Astrocyte (in vitro differentiated cells and primary cell): ENCODE measurements around the gene SUN5. TPM values are rescaled to one million over a fixed set of nuclear protein-coding genes. Genes with fewer than 3 reads are reported as not detected.

Source experiments
- DNase-seq: peaks from one replicate; pipeline ENCODE4 v3.0.0-alpha.2; 2010; ENCODE audit warnings: low read depth
- FAIRE-seq: peaks from 2 replicates; lab custom pipeline; 2011; peaks lifted over from hg19 to GRCh38; lab: Jason Lieb, UNC
- H2AFZ ChIP-seq: 2 replicates; pipeline ENCODE4 v1.6.0; 2012; ENCODE audit warnings: low read depth, low read length, inconsistent platforms
- H3K27ac ChIP-seq: 2 replicates; pipeline ENCODE4 v1.5.1; 2011; ENCODE audit warnings: low read depth, low read length, inconsistent platforms
- H3K27me3 ChIP-seq: 2 replicates; pipeline ENCODE4 v1.6.0; 2011; ENCODE audit warnings: low read length, inconsistent platforms; ENCODE audit not compliant: insufficient read depth
- H3K36me3 ChIP-seq: 2 replicates; pipeline ENCODE4 v1.5.1; 2011; ENCODE audit warnings: low read length, inconsistent platforms; ENCODE audit not compliant: insufficient read depth
- H3K4me1 ChIP-seq: 2 replicates; pipeline ENCODE4 v1.5.1; 2011; ENCODE audit warnings: low read length, inconsistent platforms; ENCODE audit not compliant: insufficient read depth
- H3K4me2 ChIP-seq: 2 replicates; pipeline ENCODE4 v1.6.0; 2012; ENCODE audit warnings: low read length, inconsistent platforms
- H3K4me3 ChIP-seq: 2 replicates; pipeline ENCODE4 v1.5.1; 2011; ENCODE audit warnings: low read depth, mild to moderate bottlenecking, low read length, inconsistent platforms; ENCODE audit not compliant: insufficient read depth
- H3K79me2 ChIP-seq: 2 replicates; pipeline ENCODE4 v1.6.0; 2012; ENCODE audit warnings: mild to moderate bottlenecking, low read length, inconsistent platforms; ENCODE audit not compliant: insufficient read depth
- H3K9ac ChIP-seq: 2 replicates; pipeline ENCODE4 v1.6.0; 2012; ENCODE audit warnings: mild to moderate bottlenecking, low read length, inconsistent platforms
- H3K9me3 ChIP-seq: 2 replicates; pipeline ENCODE4 v1.5.1; 2012; ENCODE audit warnings: low read depth, mild to moderate bottlenecking, low read length, inconsistent platforms; ENCODE audit not compliant: insufficient read depth
- H4K20me1 ChIP-seq: 2 replicates; pipeline ENCODE4 v1.6.0; 2012; ENCODE audit warnings: low read length, inconsistent platforms; ENCODE audit not compliant: insufficient read depth
- H3K27ac Mint-ChIP-seq: one replicate; pipeline ENCODE4 v1.8.0; 2021; ENCODE audit warnings: mild to moderate bottlenecking, mixed read lengths; ENCODE audit not compliant: unreplicated experiment
- H3K27me3 Mint-ChIP-seq: one replicate; pipeline ENCODE4 v1.8.0; 2021; ENCODE audit warnings: low read depth, mixed read lengths; ENCODE audit not compliant: unreplicated experiment
- H3K36me3 Mint-ChIP-seq: one replicate; pipeline ENCODE4 v1.8.0; 2021; ENCODE audit warnings: low read depth, mixed read lengths; ENCODE audit not compliant: unreplicated experiment
- H3K4me1 Mint-ChIP-seq: one replicate; pipeline ENCODE4 v1.8.0; 2021; ENCODE audit warnings: low read depth, mixed read lengths; ENCODE audit not compliant: unreplicated experiment
- H3K4me3 Mint-ChIP-seq: one replicate; pipeline ENCODE4 v1.8.0; 2021; ENCODE audit warnings: mild to moderate bottlenecking, moderate library complexity, mixed read lengths; ENCODE audit not compliant: unreplicated experiment
- H3K9me3 Mint-ChIP-seq: one replicate; pipeline ENCODE4 v1.8.0; 2021; ENCODE audit warnings: mild to moderate bottlenecking, mixed read lengths; ENCODE audit not compliant: unreplicated experiment
- EZH2 ChIP-seq: IDR thresholded peaks from 2 replicates; pipeline ENCODE4 v1.6.1; 2012; ENCODE audit warnings: mild to moderate bottlenecking, low read length, inconsistent platforms; ENCODE audit not compliant: insufficient read depth
- total RNA-seq: library from RNA; stranded (reverse); gene quantifications from 2 replicates; pipeline ENCODE4 v1.2.1, GENCODE V29; 2021
- TF ChIP-seq, protein P1 (sequence below): IDR thresholded peaks from 2 replicates; pipeline ENCODE4 v1.5.1; 2011; ENCODE audit warnings: low read depth, mild to moderate bottlenecking, inconsistent platforms, low read length, moderate library complexity; ENCODE audit not compliant: insufficient read depth

SUN5 gene
- total RNA-seq, 1 donor from 2014 or later = not detected

DNA sequence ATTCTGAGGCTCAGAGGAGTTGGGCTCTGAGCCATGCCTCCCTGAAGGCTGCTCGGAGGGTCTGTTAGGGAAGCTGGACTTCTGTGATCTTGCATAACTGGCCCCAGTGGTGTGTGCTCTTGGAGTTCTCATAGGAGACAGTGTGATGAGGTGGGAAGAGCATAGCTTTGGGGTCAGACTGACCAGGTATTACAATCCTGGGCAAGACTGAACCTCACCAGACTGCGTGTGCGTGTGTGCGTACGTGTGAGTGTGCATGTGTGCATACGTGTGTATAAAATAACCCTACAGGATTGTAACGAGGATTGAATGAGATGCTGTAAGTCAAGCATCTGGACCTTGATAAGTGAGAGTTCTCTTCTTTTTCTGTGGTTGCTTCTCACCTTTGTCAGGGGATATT, 13.3 kb upstream of the SUN5 start:
- H3K36me3 Mint-ChIP-seq = no peaks in the 10 kb centered on the region
- no peak overlapping the region for H3K4me3 ChIP-seq
- no peak overlapping the region for H3K4me2 ChIP-seq
- DNase-seq = no peak
- no peak overlapping the region for H3K27ac Mint-ChIP-seq
- H2AFZ ChIP-seq = no peak overlapping the region
- H3K27ac ChIP-seq = no peak overlapping the region
- no peaks in the 10 kb centered on the region for H3K4me1 ChIP-seq
- FAIRE-seq = no peak
- no peaks in the 10 kb centered on the region for H3K79me2 ChIP-seq
- H3K36me3 ChIP-seq = no peaks in the 10 kb centered on the region
- TF ChIP-seq, protein P1, sequence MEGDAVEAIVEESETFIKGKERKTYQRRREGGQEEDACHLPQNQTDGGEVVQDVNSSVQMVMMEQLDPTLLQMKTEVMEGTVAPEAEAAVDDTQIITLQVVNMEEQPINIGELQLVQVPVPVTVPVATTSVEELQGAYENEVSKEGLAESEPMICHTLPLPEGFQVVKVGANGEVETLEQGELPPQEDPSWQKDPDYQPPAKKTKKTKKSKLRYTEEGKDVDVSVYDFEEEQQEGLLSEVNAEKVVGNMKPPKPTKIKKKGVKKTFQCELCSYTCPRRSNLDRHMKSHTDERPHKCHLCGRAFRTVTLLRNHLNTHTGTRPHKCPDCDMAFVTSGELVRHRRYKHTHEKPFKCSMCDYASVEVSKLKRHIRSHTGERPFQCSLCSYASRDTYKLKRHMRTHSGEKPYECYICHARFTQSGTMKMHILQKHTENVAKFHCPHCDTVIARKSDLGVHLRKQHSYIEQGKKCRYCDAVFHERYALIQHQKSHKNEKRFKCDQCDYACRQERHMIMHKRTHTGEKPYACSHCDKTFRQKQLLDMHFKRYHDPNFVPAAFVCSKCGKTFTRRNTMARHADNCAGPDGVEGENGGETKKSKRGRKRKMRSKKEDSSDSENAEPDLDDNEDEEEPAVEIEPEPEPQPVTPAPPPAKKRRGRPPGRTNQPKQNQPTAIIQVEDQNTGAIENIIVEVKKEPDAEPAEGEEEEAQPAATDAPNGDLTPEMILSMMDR = no peak
- no peak overlapping the region for H3K9ac ChIP-seq
- H3K9me3 ChIP-seq = no peaks in the 10 kb centered on the region
- no peaks in the 10 kb centered on the region for H3K27me3 ChIP-seq
- H3K4me3 Mint-ChIP-seq = no peak overlapping the region
- no peaks in the 10 kb centered on the region for H4K20me1 ChIP-seq
- H3K4me1 Mint-ChIP-seq = no peaks in the 10 kb centered on the region
- peaks cover 67% of the 10 kb centered on the region for H3K27me3 Mint-ChIP-seq
- H3K9me3 Mint-ChIP-seq = no peaks in the 10 kb centered on the region

DNA sequence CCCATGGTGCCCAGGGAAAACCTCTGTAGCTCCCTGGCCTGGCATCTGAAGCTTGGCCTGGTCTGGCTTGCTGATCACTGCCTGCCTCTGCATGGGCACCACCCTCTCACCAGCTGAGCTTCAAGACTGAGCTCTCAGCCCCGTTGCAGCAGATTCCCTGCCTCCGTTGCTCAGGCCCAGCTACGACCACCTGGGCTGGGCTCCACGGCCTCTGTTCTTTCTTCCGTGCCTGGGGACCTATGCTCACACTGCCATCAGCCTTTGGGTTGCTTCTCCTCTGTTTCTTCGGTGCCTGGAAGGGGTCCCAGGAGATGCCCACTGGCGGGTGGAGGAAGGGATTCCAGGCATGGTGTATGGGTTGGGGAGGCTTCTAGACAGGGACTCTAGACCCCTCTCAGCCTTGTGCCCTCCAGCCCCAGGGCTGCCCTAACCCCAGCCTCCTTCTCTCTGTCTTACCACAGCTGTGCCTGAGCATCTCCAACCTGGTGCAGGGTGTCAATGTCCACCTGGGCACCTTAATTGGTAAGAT, 12.4 kb upstream of the SUN5 start:
- no peaks in the 10 kb centered on the region for H3K36me3 Mint-ChIP-seq
- no peak for DNase-seq
- H3K9me3 ChIP-seq = no peaks in the 10 kb centered on the region
- no peak for TF ChIP-seq EZH2
- TF ChIP-seq, protein P1 = no peak
- peaks cover 66% of the 10 kb centered on the region for H3K27me3 Mint-ChIP-seq
- H3K9ac ChIP-seq = no peak overlapping the region
- H3K27ac ChIP-seq = no peak overlapping the region
- H3K4me1 ChIP-seq = no peaks in the 10 kb centered on the region
- H3K4me2 ChIP-seq = no peak overlapping the region
- H3K4me3 Mint-ChIP-seq = no peak overlapping the region
- no peak for FAIRE-seq
- H4K20me1 ChIP-seq = no peaks in the 10 kb centered on the region
- no peaks in the 10 kb centered on the region for H3K27me3 ChIP-seq
- H3K9me3 Mint-ChIP-seq = no peaks in the 10 kb centered on the region
- H3K27ac Mint-ChIP-seq = no peak overlapping the region
- H2AFZ ChIP-seq = no peak overlapping the region
- H3K4me3 ChIP-seq = no peak overlapping the region
- no peaks in the 10 kb centered on the region for H3K36me3 ChIP-seq
- no peaks in the 10 kb centered on the region for H3K4me1 Mint-ChIP-seq
- no peaks in the 10 kb centered on the region for H3K79me2 ChIP-seq

DNA sequence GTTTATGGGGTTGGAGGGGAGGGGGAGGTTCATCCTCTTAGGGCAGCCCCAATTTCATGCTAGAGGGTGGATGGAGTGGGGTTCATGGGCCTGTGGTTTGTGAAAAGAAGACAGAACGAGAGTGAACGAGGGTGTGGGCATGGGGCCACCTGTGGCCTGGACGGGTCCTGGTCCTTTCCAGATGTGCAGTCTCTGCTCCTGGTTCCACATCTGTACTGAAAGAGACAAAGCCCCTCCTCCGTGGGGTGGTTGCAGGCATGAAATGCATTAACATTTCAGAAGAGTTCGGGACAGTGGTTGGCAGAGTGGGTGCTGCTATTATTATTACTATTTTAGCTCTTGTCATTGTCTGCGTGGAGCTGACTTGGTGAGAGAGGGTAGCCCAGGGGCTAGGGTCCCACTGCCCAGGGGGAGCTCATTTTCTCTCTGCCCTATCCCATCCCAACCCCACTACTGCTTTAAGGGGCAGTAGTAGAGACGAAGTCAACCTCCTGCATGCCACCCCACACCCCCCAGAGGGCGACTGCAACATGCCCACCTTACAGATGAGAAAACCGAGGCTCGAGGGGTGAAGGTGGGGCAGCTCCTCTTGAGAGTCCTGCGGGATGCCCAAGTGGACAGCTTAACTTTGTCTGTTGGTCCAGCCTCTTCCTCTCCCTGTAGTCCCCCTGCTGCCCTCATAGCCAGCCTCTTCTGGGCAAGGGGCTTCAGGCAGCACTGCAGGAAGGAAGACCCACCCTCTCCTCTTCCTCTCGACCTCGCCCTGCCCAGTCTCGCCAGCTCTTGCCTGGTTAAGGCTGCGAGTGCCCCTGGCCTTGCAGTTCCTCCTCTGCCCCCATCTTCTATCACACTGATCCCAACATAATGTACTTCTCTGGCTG, 11.7 kb upstream of the SUN5 start:
- TF ChIP-seq, protein P1 = no peak
- TF ChIP-seq EZH2 = no peak
- Histone ChIP-seq H3K27me3 (no peaks in the 10 kb centered on the region), H2AFZ (no peak overlapping the region), H3K4me1 (no peaks in the 10 kb centered on the region), H3K4me2 (no peak overlapping the region), H3K79me2 (no peaks in the 10 kb centered on the region), H3K27ac (no peak overlapping the region), H4K20me1 (no peaks in the 10 kb centered on the region), H3K4me3 (no peak overlapping the region), H3K9ac (no peak overlapping the region), H3K9me3 (no peaks in the 10 kb centered on the region), H3K36me3 (no peaks in the 10 kb centered on the region)
- Mint-ChIP-seq H3K27me3 (peaks cover 68% of the 10 kb centered on the region), H3K9me3 (no peaks in the 10 kb centered on the region), H3K4me1 (no peaks in the 10 kb centered on the region), H3K27ac (no peak overlapping the region), H3K4me3 (no peak overlapping the region), H3K36me3 (no peaks in the 10 kb centered on the region)
- FAIRE-seq (no peak), DNase-seq (no peak)
